Measurements from ENCODE around the gene ITGAE.
A peak's percentile ranks its signal among the peaks of the same experiment; 100 is the strongest.
"Not testable (repeated sequence)": the region's sequence is repeated elsewhere in the genome, so short reads cannot be mapped to it uniquely, and the experiment has no call there.

ITGAE gene

GRCh38 chr17:3846437-3847164 lies 45.6 kb upstream of the ITGAE start:
- TF ChIP-seq ZFP3 (CRISPR knock-in tag; IDR thresholded peaks at IDR 0.05) (no peak), ZNF70 (CRISPR knock-in tag; IDR thresholded peaks at IDR 0.05) (no peak), ISL1 (CRISPR knock-in tag; IDR thresholded peaks at IDR 0.05) (no peak), RARB (CRISPR knock-in tag; IDR thresholded peaks at IDR 0.05) (no peak), GLIS3 (CRISPR knock-in tag; IDR thresholded peaks at IDR 0.05) (no peak), BACH2 (CRISPR knock-in tag; IDR thresholded peaks at IDR 0.05; ENCODE audit: borderline replicate concordance) (no peak), ESRRG (CRISPR knock-in tag; IDR thresholded peaks at IDR 0.05) (no peak), PPARA (CRISPR knock-in tag; IDR thresholded peaks at IDR 0.05; ENCODE audit: borderline replicate concordance) (no peak), SNAI2 (CRISPR knock-in tag; IDR thresholded peaks at IDR 0.05) (no peak), CSDC2 (CRISPR knock-in tag; IDR thresholded peaks at IDR 0.05) (no peak), ZC3H10 (CRISPR knock-in tag; IDR thresholded peaks at IDR 0.05) (no peak), ZNF565 (CRISPR knock-in tag; conservative IDR thresholded peaks at IDR 0.05; ENCODE audit: low read depth) (no peak)
- TF ChIP-seq, protein P1, sequence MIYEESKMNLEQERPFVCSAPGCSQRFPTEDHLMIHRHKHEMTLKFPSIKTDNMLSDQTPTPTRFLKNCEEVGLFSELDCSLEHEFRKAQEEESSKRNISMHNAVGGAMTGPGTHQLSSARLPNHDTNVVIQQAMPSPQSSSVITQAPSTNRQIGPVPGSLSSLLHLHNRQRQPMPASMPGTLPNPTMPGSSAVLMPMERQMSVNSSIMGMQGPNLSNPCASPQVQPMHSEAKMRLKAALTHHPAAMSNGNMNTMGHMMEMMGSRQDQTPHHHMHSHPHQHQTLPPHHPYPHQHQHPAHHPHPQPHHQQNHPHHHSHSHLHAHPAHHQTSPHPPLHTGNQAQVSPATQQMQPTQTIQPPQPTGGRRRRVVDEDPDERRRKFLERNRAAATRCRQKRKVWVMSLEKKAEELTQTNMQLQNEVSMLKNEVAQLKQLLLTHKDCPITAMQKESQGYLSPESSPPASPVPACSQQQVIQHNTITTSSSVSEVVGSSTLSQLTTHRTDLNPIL (CRISPR knock-in tag; IDR thresholded peaks at IDR 0.05; ENCODE audit: low read depth), result no peak
- TF ChIP-seq, protein P2, sequence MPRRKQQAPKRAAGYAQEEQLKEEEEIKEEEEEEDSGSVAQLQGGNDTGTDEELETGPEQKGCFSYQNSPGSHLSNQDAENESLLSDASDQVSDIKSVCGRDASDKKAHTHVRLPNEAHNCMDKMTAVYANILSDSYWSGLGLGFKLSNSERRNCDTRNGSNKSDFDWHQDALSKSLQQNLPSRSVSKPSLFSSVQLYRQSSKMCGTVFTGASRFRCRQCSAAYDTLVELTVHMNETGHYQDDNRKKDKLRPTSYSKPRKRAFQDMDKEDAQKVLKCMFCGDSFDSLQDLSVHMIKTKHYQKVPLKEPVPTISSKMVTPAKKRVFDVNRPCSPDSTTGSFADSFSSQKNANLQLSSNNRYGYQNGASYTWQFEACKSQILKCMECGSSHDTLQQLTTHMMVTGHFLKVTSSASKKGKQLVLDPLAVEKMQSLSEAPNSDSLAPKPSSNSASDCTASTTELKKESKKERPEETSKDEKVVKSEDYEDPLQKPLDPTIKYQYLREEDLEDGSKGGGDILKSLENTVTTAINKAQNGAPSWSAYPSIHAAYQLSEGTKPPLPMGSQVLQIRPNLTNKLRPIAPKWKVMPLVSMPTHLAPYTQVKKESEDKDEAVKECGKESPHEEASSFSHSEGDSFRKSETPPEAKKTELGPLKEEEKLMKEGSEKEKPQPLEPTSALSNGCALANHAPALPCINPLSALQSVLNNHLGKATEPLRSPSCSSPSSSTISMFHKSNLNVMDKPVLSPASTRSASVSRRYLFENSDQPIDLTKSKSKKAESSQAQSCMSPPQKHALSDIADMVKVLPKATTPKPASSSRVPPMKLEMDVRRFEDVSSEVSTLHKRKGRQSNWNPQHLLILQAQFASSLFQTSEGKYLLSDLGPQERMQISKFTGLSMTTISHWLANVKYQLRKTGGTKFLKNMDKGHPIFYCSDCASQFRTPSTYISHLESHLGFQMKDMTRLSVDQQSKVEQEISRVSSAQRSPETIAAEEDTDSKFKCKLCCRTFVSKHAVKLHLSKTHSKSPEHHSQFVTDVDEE (CRISPR knock-in tag; IDR thresholded peaks at IDR 0.05), result no peak
- TF ChIP-seq, protein P3, sequence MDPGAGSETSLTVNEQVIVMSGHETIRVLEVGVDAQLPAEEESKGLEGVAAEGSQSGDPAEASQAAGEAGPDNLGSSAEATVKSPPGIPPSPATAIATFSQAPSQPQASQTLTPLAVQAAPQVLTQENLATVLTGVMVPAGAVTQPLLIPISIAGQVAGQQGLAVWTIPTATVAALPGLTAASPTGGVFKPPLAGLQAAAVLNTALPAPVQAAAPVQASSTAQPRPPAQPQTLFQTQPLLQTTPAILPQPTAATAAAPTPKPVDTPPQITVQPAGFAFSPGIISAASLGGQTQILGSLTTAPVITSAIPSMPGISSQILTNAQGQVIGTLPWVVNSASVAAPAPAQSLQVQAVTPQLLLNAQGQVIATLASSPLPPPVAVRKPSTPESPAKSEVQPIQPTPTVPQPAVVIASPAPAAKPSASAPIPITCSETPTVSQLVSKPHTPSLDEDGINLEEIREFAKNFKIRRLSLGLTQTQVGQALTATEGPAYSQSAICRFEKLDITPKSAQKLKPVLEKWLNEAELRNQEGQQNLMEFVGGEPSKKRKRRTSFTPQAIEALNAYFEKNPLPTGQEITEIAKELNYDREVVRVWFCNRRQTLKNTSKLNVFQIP (CRISPR knock-in tag; IDR thresholded peaks at IDR 0.05; ENCODE audit: borderline replicate concordance, low read depth), result no peak
- ATAC-seq, result no peak

DNA sequence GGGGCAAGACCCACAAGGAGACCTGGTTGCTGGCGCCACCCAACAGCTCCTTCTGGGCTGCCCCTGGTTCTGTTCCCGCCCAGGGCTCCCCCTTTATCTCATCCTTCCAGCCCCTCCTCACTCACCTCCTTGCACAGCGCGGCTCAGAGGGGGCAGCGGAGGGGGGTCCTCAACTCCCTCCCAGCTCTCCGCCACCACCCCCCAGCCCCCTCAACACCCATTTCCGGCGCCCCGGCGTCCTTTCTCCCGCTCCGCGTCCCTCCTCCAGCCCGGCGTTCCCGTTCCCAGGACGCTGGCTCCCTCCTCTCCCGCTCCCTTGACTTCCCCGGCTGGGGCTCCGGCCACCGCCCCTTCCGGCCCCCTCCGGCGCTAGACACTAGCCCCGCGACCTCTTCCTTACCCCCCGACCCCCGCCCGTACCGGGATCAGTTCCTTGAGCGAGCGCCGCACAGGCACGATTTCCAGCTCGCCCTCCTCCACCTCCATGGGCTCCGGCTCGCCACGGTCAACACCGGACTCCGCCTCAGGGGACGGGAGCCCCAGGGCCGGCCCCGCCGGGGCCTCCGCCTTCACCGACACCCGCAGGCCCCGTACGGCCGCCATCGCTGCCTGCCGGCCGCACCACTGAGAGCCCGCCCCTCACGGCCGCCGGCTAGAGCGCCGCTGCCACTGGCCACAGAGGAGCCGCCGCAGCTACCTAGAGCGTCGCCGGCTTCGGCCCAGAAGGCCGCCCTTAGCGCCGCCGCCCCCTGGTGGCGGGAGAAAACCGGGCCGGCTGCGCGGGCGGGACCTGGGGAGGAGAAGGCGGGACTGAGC lies 44.8 kb upstream of the ITGAE start, which contains the start of gene NCBP3:
NCBP3 (minus strand) TSS at position 626 of the 816 bp plus-strand sequence; CDS start at position 603, 23 bp downstream.
- TF ChIP-seq ZNF565 (CRISPR knock-in tag; conservative IDR thresholded peaks at IDR 0.05; ENCODE audit: low read depth), result no peak
- no peak for TF ChIP-seq ZNF8 (CRISPR knock-in tag; IDR thresholded peaks at IDR 0.05)
- peak; percentile 75 for TF ChIP-seq PATZ1 (CRISPR knock-in tag; IDR thresholded peaks at IDR 0.05; ENCODE audit: borderline replicate concordance)
- 0 out of 2 replicates have a peak, but pooled peaks have one; percentile 15 for TF ChIP-seq ZFP3 (CRISPR knock-in tag; IDR thresholded peaks at IDR 0.05)

DNA sequence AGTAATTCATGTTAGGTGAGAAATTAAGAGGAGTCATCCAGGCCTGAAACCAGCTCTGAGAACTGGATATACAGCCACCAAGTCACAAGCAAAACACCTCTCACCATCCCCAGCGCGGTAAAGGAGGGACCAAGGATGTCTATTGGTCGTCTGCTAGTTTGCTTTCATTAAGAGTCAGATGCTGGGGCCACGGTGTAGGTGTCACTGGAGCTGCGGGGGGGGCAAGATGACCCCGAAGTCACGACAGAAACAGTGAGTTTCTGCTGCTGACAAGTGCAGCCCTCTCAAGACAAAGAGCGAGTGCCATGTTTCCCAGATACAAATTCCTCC lies 44.3 kb upstream of the ITGAE start:
- ATAC-seq, result peak; percentile 6
- no peak for TF ChIP-seq SNAI2 (CRISPR knock-in tag; IDR thresholded peaks at IDR 0.05)
- no peak for TF ChIP-seq ZNF8 (CRISPR knock-in tag; IDR thresholded peaks at IDR 0.05)
- no peak for TF ChIP-seq RARB (CRISPR knock-in tag; IDR thresholded peaks at IDR 0.05)

More for the DNA sequence above, 44.8 kb upstream of the ITGAE start, which contains the start of gene NCBP3:
- ATAC-seq, result peak; percentile 99

- ATAC-seq, result not testable (repeated sequence)
Measured at GRCh38 chr17:3844556-3844955, 43.6 kb upstream of the ITGAE start.
